GM12878 (cell line): ENCODE data around the gene NPTX1. TPM values are rescaled to one million over a fixed set of nuclear protein-coding genes. Genes with fewer than 3 reads are reported as not detected.

Source experiments
- ATAC-seq: fragments of 200-7000 bp; cut with Tn5 transposase; 3 replicates; pipeline ENCODE4 v1.9.1; 2020; ENCODE audit warnings: mild to moderate bottlenecking, moderate library complexity
- BruUV-seq: library from RNA; stranded (reverse); fragments of 400-500 nt; replicated peaks from 2 replicates; lab custom pipeline; 2021; lab: Mats Ljungman, UMichigan
- CTCF ChIA-PET: fragments of 300-600 bp; sonication (Branson Sonifier 250); formaldehyde crosslinking; extraction: SDS; loops from one replicate; lab custom pipeline; 2021; ENCODE audit warnings: inconsistent platforms; lab: Yijun Ruan, JAX
- POLR2A ChIA-PET: fragments of 350-600 bp; formaldehyde crosslinking; extraction: SDS; loops from one replicate; lab custom pipeline; 2021; ENCODE audit warnings: inconsistent platforms; lab: Charles Lee
- RAD21 ChIA-PET: fragments of 300-600 bp; sonication (Branson Sonifier 250); formaldehyde crosslinking; loops from one replicate; lab custom pipeline; 2023; ENCODE audit warnings: antibody characterized with exemption; ENCODE audit not compliant: unreplicated experiment; lab: Charles Lee
- SMC1A ChIA-PET: fragments of 300-600 bp; sonication (Branson Sonifier 250); formaldehyde crosslinking; loops from one replicate; lab custom pipeline; 2023; ENCODE audit not compliant: unreplicated experiment, uncharacterized antibody; lab: Charles Lee
- DNase-seq: peaks from one replicate; pipeline ENCODE4 v3.0.0-alpha.2; 2011; ENCODE audit warnings: low read depth, low spot score
- FAIRE-seq: peaks from 3 replicates; lab custom pipeline; 2011; peaks lifted over from hg19 to GRCh38; lab: Jason Lieb, UNC
- H2AFZ ChIP-seq: 2 replicates; pipeline ENCODE4 v1.6.0; 2011; ENCODE audit warnings: low read depth, low read length, control low read depth; ENCODE audit not compliant: control insufficient read depth
- H3K27ac ChIP-seq: 2 replicates; pipeline ENCODE4 v1.5.1; 2011; ENCODE audit warnings: control low read depth; ENCODE audit not compliant: control insufficient read depth, insufficient read depth
- H3K27me3 ChIP-seq, 2 experiments: replicated peaks in 1 of 2; 2 replicates each; pipeline versions ENCODE4 v1.6.0 to v1.6.1; 2011; ENCODE audit warnings: low read length in 1 of 2; ENCODE audit not compliant: control insufficient read depth in 2 of 2, insufficient read depth in 2 of 2
- H3K36me3 ChIP-seq, 2 experiments: 2 replicates each; pipeline ENCODE4 v1.5.1; 2011; ENCODE audit warnings: low read length in 1 of 2; ENCODE audit not compliant: control insufficient read depth in 2 of 2, insufficient read depth in 2 of 2
- H3K4me1 ChIP-seq: 2 replicates; pipeline ENCODE4 v1.6.1; 2011; ENCODE audit warnings: mild to moderate bottlenecking, low read length, moderate library complexity, mixed read lengths; ENCODE audit not compliant: control insufficient read depth, insufficient read depth
- H3K4me2 ChIP-seq: 2 replicates; pipeline ENCODE4 v1.6.0; 2011; ENCODE audit warnings: control low read depth; ENCODE audit not compliant: control insufficient read depth, insufficient read depth
- H3K4me3 ChIP-seq: fragments of 200-600 bp; sonication (generic); 2 replicates; pipeline ENCODE4 v1.5.1; 2016
- H3K79me2 ChIP-seq: 2 replicates; pipeline ENCODE4 v1.6.0; 2011; ENCODE audit warnings: low read length; ENCODE audit not compliant: control insufficient read depth, insufficient read depth
- H3K9ac ChIP-seq: 2 replicates; pipeline ENCODE4 v1.8.0; 2011; ENCODE audit warnings: low read length, control low read depth, mixed read lengths; ENCODE audit not compliant: control insufficient read depth, insufficient read depth
- H3K9me3 ChIP-seq: replicated peaks from 3 replicates; pipeline ENCODE4 v1.5.1; 2011; ENCODE audit warnings: mild to moderate bottlenecking, low read length; ENCODE audit not compliant: control insufficient read depth, insufficient read depth
- H4K20me1 ChIP-seq: 2 replicates; pipeline ENCODE4 v1.6.0; 2011; ENCODE audit not compliant: control insufficient read depth, insufficient read depth
- ETV6 ChIP-seq, 2 experiments: fragments of 450-650 bp in 1 of 2; IDR thresholded peaks in 1 of 2; conservative IDR thresholded peaks in 1 of 2; 2 replicates each; pipeline ENCODE4 v1.6.1; 2014; ENCODE audit warnings: antibody characterized with exemption in 1 of 2, borderline replicate concordance in 1 of 2, low read depth in 1 of 2, mild to moderate bottlenecking in 1 of 2, moderate library complexity in 1 of 2
- HSF1 ChIP-seq: fragments of 150-350 bp; IDR thresholded peaks from 2 replicates; pipeline ENCODE4 v1.6.1; 2014; ENCODE audit warnings: mild to moderate bottlenecking, low read depth, low read length
- MEF2B ChIP-seq: fragments of 450-650 bp; IDR thresholded peaks from 2 replicates; pipeline ENCODE4 v1.6.1; 2018; ENCODE audit warnings: mild to moderate bottlenecking, moderate library complexity; ENCODE audit not compliant: partially characterized antibody, poor library complexity, severe bottlenecking
- MXI1 ChIP-seq: fragments of 150-350 bp; IDR thresholded peaks from 2 replicates; pipeline ENCODE4 v1.6.1; 2011; ENCODE audit warnings: low read depth, mild to moderate bottlenecking, inconsistent platforms, low read length, improper control_type of control experiment
- MYB ChIP-seq: fragments of 150-350 bp; IDR thresholded peaks from 2 replicates; pipeline ENCODE4 v1.6.1; 2014; ENCODE audit warnings: mild to moderate bottlenecking, low read depth, low read length, borderline replicate concordance
- RBBP5 ChIP-seq: fragments of 200-600 bp; sonication (generic); conservative IDR thresholded peaks from 2 replicates; pipeline ENCODE4 v1.6.1; 2016
- RCOR1 ChIP-seq: conservative IDR thresholded peaks from 2 replicates; pipeline ENCODE4 v1.6.1; 2012; ENCODE audit warnings: low read depth, low read length, improper control_type of control experiment
- TARDBP ChIP-seq: IDR thresholded peaks from 2 replicates; pipeline ENCODE4 v1.6.1; 2016; ENCODE audit warnings: borderline replicate concordance
- TCF12 ChIP-seq: IDR thresholded peaks from 2 replicates; pipeline ENCODE4 v1.6.1; 2011; ENCODE audit warnings: low read depth, mild to moderate bottlenecking, low read length
- ZBTB4 ChIP-seq: fragments of 450-650 bp; formaldehyde crosslinking; IDR thresholded peaks from 2 replicates; pipeline ENCODE4 v1.4.0; 2022; ENCODE audit warnings: mild to moderate bottlenecking, moderate library complexity
- ZNF592 ChIP-seq: fragments of 450-650 bp; IDR thresholded peaks from 2 replicates; pipeline ENCODE4 v1.6.1; 2017; ENCODE audit warnings: mild to moderate bottlenecking, moderate library complexity
- ZSCAN29 ChIP-seq: fragments of 450-650 bp; IDR thresholded peaks from 2 replicates; pipeline ENCODE4 v1.6.1; 2017; ENCODE audit warnings: mild to moderate bottlenecking, moderate library complexity
- WGBS: methylation state at CpG from one replicate; pipeline ENCODE4 v1.1.6; 2016; ENCODE audit warnings: low lambda C conversion rate; ENCODE audit not compliant: insufficient replicate concordance, insufficient coverage; ENCODE audit errors: missing lambda C conversion rate; 5-methylcytosine and 5-hydroxymethylcytosine counted together
- in situ Hi-C: fragments of 300-500 bp; cut with MboI; formaldehyde crosslinking; loops from 9 replicates; pipeline ENCODE4 v1.14.3; 2018; ENCODE audit warnings: mixed read lengths
- intact Hi-C: fragments of 100-400 bp; cut with micrococcal nuclease; formaldehyde crosslinking; loops from one replicate; pipeline ENCODE4 v1.14.2; 2022; ENCODE audit not compliant: unreplicated experiment
- polyA plus RNA-seq, 11 experiments: library from polyadenylated mRNA; depleted of rRNA in 4 of 11; unstranded in 6 of 11; stranded (reverse) in 5 of 11; fragments of >200 nt; fragmentation: Nextera tagmentation in 4 of 11; fragmentation: Illumina TruSeq in 1 of 11; extraction: Ambion mirVana in 4 of 11; extraction: Trizol in 1 of 11; gene quantifications; 1 replicate in 1 of 11; 2 replicates in 10 of 11; pipeline versions ENCODE4 v1.2.1 to v1.2.3, GENCODE V29; 2011 to 2016; ENCODE audit warnings: inconsistent platforms in 2 of 11, missing spikeins in 2 of 11, low read depth in 1 of 11
- total RNA-seq, 4 experiments: library from RNA; depleted of rRNA in 3 of 4; stranded (reverse); fragments of >200 nt in 3 of 4; fragmentation: Illumina TruSeq in 1 of 4; extraction: Trizol in 1 of 4; gene quantifications; 2 replicates each; pipeline versions ENCODE4 v1.2.1 to v1.2.3, GENCODE V29; 2013 to 2021

The NPTX1 gene
- total and polyA plus RNA-seq, 10 of the 15 experiments (the other 5 are each of a cell fraction or from before 2014, with no cell fraction given) = not detected

- TF ChIP-seq MXI1 (no peak), HSF1 (no peak), MEF2B (no peak), RBBP5 (no peak)
Observed at GRCh38 chr17:80469667-80470066, 6.7 kb downstream of the NPTX1 start (continued).

- no peaks in the 10 kb centered on the region for H3K79me2 ChIP-seq
- RAD21 ChIA-PET = no interaction called here
- peaks cover 11 to 12% of the 10 kb centered on the region in 2 experiments for H3K27me3 ChIP-seq
- POLR2A ChIA-PET = no interaction called here
- no peak for DNase-seq
- H3K9me3 ChIP-seq = no peaks in the 10 kb centered on the region
- TF ChIP-seq ZSCAN29 (no peak), TCF12 (no peak), TARDBP (no peak), ZNF592 (no peak), ETV6 (conservative IDR thresholded peaks at IDR 0.05 in 1 of 2, IDR thresholded peaks at IDR 0.05 in 1 of 2; ENCODE audit: borderline replicate concordance in 1 of 2, low read depth in 1 of 2) (no peak), RCOR1 (no peak), MYB (no peak), ZBTB4 (CRISPR knock-in tag) (no peak)
- TF ChIP-seq, all 136 proteins: peak for 0
- H3K4me3 ChIP-seq = no peak overlapping the region
- SMC1A ChIA-PET = no interaction called here
- H4K20me1 ChIP-seq = no peaks in the 10 kb centered on the region
- no peak overlapping the region for H3K27ac ChIP-seq
- CTCF ChIA-PET = no interaction called here
- no peak overlapping the region for H3K4me2 ChIP-seq
- no peak overlapping the region for H2AFZ ChIP-seq
- BruUV-seq = no TSS peak
- in situ Hi-C loops (no loop called here), intact Hi-C loops (no loop called here)
- WGBS = 41% methylated on average over 28 of the region's 28 CpGs
- no peaks in the 10 kb centered on the region for H3K36me3 ChIP-seq
- no peak overlapping the region for H3K9ac ChIP-seq
- FAIRE-seq = no peak
- no peaks in the 10 kb centered on the region for H3K4me1 ChIP-seq
- ATAC-seq = no peak
Observed at GRCh38 chr17:80468781-80469493, 7.5 kb downstream of the NPTX1 start.
